Osteoblast (primary cell): Measurements from ENCODE around the gene THOC7. TPM values are rescaled to one million over a fixed set of nuclear protein-coding genes. Genes with fewer than 3 reads are reported as not detected.

Experiments
- DNase-seq: peaks from one replicate; pipeline ENCODE4 v3.0.0; 2011; ENCODE audit warnings: low spot score, mixed read lengths; ENCODE audit not compliant: insufficient read length; ENCODE audit errors: missing footprints
- H2AFZ ChIP-seq: 2 replicates; pipeline ENCODE4 v1.6.0; 2011; ENCODE audit warnings: mild to moderate bottlenecking, low read length
- H3K27ac ChIP-seq: 2 replicates; pipeline ENCODE4 v1.5.1; 2011; ENCODE audit warnings: mild to moderate bottlenecking, low read depth, low read length, moderate library complexity
- H3K27me3 ChIP-seq: 2 replicates; pipeline ENCODE4 v1.6.0; 2012; ENCODE audit warnings: mild to moderate bottlenecking, control low read depth, inconsistent platforms, low read length, moderate library complexity; ENCODE audit not compliant: insufficient read depth
- H3K36me3 ChIP-seq: 2 replicates; pipeline ENCODE4 v1.5.1; 2011; ENCODE audit warnings: mild to moderate bottlenecking, low read length, control low read depth, moderate library complexity; ENCODE audit not compliant: insufficient read depth
- H3K4me1 ChIP-seq: 2 replicates; pipeline ENCODE4 v1.5.1; 2011; ENCODE audit warnings: mild to moderate bottlenecking, low read length, control low read depth, moderate library complexity; ENCODE audit not compliant: insufficient read depth
- H3K4me2 ChIP-seq: 2 replicates; pipeline ENCODE4 v1.6.0; 2011; ENCODE audit warnings: mild to moderate bottlenecking, low read length; ENCODE audit not compliant: insufficient read depth
- H3K4me3 ChIP-seq: fragments of 200-600 bp; sonication (generic); 3 replicates; pipeline ENCODE4 v1.5.1; 2012; ENCODE audit warnings: mild to moderate bottlenecking, low read length, inconsistent platforms; ENCODE audit not compliant: insufficient read depth
- H3K79me2 ChIP-seq: 2 replicates; pipeline ENCODE4 v1.6.0; 2012; ENCODE audit warnings: mild to moderate bottlenecking, low read length, control low read depth, inconsistent platforms; ENCODE audit not compliant: insufficient read depth
- H3K9me3 ChIP-seq: 2 replicates; pipeline ENCODE4 v1.5.1; 2011; ENCODE audit warnings: low read depth, low read length, control low read depth
- H4K20me1 ChIP-seq: 2 replicates; pipeline ENCODE4 v1.6.0; 2012; ENCODE audit warnings: mild to moderate bottlenecking, low read length, control low read depth; ENCODE audit not compliant: insufficient read depth
- CTCF ChIP-seq: IDR thresholded peaks from 2 replicates; pipeline ENCODE4 v1.5.1; 2011; ENCODE audit warnings: mild to moderate bottlenecking, low read depth, low read length, moderate library complexity; ENCODE audit errors: extremely low read depth
- total RNA-seq: library from RNA; depleted of rRNA; stranded (reverse); fragments of >200 nt; gene quantifications from 2 replicates; pipeline ENCODE4 v1.2.3, GENCODE V29; 2012

Gene THOC7
- total RNA-seq, 1 donor, result 42.3 TPM

GRCh38 chr3:63807961-63808565 is 55.5 kb downstream of the THOC7 start:
- Histone ChIP-seq H3K36me3 (no peaks in the 10 kb centered on the region), H4K20me1 (no peaks in the 10 kb centered on the region), H3K4me3 (no peak overlapping the region), H2AFZ (no peak overlapping the region), H3K4me1 (no peaks in the 10 kb centered on the region), H3K27ac (no peak overlapping the region), H3K79me2 (no peaks in the 10 kb centered on the region), H3K4me2 (no peak overlapping the region), H3K9me3 (no peaks in the 10 kb centered on the region), H3K27me3 (no peaks in the 10 kb centered on the region)
- TF ChIP-seq CTCF, result no peak
- DNase-seq, result peak; percentile 41

- Histone ChIP-seq H2AFZ (no peak overlapping the region), H3K27ac (no peak overlapping the region), H3K4me3 (no peak overlapping the region), H3K9me3 (no peaks in the 10 kb centered on the region), H3K4me1 (no peaks in the 10 kb centered on the region), H3K79me2 (no peaks in the 10 kb centered on the region), H3K36me3 (no peaks in the 10 kb centered on the region), H4K20me1 (no peaks in the 10 kb centered on the region), H3K4me2 (no peak overlapping the region), H3K27me3 (peaks cover 4% of the 10 kb centered on the region)
- no peak for TF ChIP-seq CTCF
- DNase-seq, result no peak
Observed at GRCh38 chr3:63803911-63804310, 59.7 kb downstream of the THOC7 start.

- no peak overlapping the region for H3K4me3 ChIP-seq
- TF ChIP-seq CTCF, result no peak
- H3K27me3 ChIP-seq, result peaks cover 4% of the 10 kb centered on the region
- H3K36me3 ChIP-seq, result no peaks in the 10 kb centered on the region
- H3K9me3 ChIP-seq, result no peaks in the 10 kb centered on the region
- H3K27ac ChIP-seq, result no peak overlapping the region
- H3K79me2 ChIP-seq, result no peaks in the 10 kb centered on the region
- no peak overlapping the region for H2AFZ ChIP-seq
- no peak overlapping the region for H3K4me2 ChIP-seq
- no peaks in the 10 kb centered on the region for H4K20me1 ChIP-seq
- no peak for DNase-seq
- H3K4me1 ChIP-seq, result no peaks in the 10 kb centered on the region
Observed at GRCh38 chr3:63800097-63800496, 63.5 kb downstream of the THOC7 start.

- Histone ChIP-seq H3K4me1 (no peaks in the 10 kb centered on the region), H4K20me1 (no peaks in the 10 kb centered on the region), H3K4me3 (no peak overlapping the region), H3K9me3 (no peaks in the 10 kb centered on the region), H3K27me3 (peaks cover 4% of the 10 kb centered on the region), H3K27ac (no peak overlapping the region), H3K36me3 (no peaks in the 10 kb centered on the region), H3K4me2 (no peak overlapping the region), H3K79me2 (no peaks in the 10 kb centered on the region), H2AFZ (no peak overlapping the region)
- no peak for DNase-seq
- TF ChIP-seq CTCF, result no peak
Observed at GRCh38 chr3:63798949-63799348, 64.7 kb downstream of the THOC7 start.
